Suprapubic skin (tissue), 4 donors: Measurements from ENCODE around the gene GMDS.

Source experiments
- CTCF ChIP-seq, 2 donors: fragments of 200-600 bp in 1 of 2; fragments of 450-650 bp in 1 of 2; sonication (generic) in 1 of 2; IDR thresholded peaks; one replicate each; pipeline ENCODE4 v1.5.1; 2016 to 2019; ENCODE audit warnings: antibody characterized with exemption in 2 of 2, mild to moderate bottlenecking in 1 of 2, moderate library complexity in 1 of 2
- EP300 ChIP-seq: sonication (generic); formaldehyde crosslinking; IDR thresholded peaks from one replicate; pipeline ENCODE4 v1.6.1; 2017; ENCODE audit warnings: antibody characterized with exemption
- POLR2A ChIP-seq, 2 donors: fragments of 450-650 bp; IDR thresholded peaks; one replicate each; pipeline ENCODE4 v1.6.1; 2017; ENCODE audit warnings: antibody characterized with exemption in 2 of 2, mild to moderate bottlenecking in 2 of 2, moderate library complexity in 2 of 2
- POLR2AphosphoS5 ChIP-seq, 3 donors: sonication (generic); formaldehyde crosslinking; IDR thresholded peaks; one replicate each; pipeline ENCODE4 v1.6.1; 2017; ENCODE audit warnings: antibody characterized with exemption in 3 of 3

- TF ChIP-seq CTCF (IDR thresholded peaks at IDR 0.05) (no peak), POLR2A (IDR thresholded peaks at IDR 0.05) (no peak), POLR2AphosphoS5 (IDR thresholded peaks at IDR 0.05) (no peak), EP300 (no peak)
These were observed 128.0 kb downstream of the GMDS start for GRCh38 chr6:2117447-2117846.
